ENCODE measurements around the gene NUCB1.

DNA sequence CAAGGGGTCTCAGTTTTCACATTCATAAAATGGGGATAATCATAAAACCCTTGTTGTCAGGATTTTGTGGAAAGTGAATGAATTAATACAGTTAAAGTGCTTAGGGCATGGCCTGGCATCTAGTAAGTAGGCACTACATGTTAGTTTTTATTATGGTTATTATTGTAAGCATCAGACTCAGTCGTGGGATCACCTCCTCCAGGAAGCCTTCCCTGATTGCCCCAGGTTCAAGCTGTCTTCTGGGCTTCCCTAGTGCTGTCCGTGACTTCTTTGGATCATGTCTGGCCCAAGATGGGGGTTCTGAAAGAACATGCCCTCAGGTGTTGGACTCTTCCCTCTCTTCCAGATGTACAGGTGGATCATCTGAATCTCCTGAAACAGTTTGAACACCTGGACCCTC lies 10.7 kb downstream of the NUCB1 start:
- TF ChIP-seq, protein P1, sequence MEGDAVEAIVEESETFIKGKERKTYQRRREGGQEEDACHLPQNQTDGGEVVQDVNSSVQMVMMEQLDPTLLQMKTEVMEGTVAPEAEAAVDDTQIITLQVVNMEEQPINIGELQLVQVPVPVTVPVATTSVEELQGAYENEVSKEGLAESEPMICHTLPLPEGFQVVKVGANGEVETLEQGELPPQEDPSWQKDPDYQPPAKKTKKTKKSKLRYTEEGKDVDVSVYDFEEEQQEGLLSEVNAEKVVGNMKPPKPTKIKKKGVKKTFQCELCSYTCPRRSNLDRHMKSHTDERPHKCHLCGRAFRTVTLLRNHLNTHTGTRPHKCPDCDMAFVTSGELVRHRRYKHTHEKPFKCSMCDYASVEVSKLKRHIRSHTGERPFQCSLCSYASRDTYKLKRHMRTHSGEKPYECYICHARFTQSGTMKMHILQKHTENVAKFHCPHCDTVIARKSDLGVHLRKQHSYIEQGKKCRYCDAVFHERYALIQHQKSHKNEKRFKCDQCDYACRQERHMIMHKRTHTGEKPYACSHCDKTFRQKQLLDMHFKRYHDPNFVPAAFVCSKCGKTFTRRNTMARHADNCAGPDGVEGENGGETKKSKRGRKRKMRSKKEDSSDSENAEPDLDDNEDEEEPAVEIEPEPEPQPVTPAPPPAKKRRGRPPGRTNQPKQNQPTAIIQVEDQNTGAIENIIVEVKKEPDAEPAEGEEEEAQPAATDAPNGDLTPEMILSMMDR (IDR thresholded peaks at IDR 0.05) = no peak
- TF ChIP-seq POLR2A (IDR thresholded peaks at IDR 0.05) = no peak

All from body of pancreas (tissue), 4 donors.